IMR-90 (cell line): ENCODE measurements around the gene LIPG. TPM values are rescaled to one million over a fixed set of nuclear protein-coding genes. Genes with fewer than 3 reads are reported as not detected.

Source experiments
- ATAC-seq: fragments of 200-7000 bp; cut with Tn5 transposase; 2 replicates; pipeline ENCODE4 v1.9.1; 2020; ENCODE audit warnings: low read depth, mild to moderate bottlenecking, moderate library complexity
- BruUV-seq: library from RNA; stranded (reverse); fragments of 400-500 nt; replicated peaks from 2 replicates; lab custom pipeline; 2021; lab: Mats Ljungman, UMichigan
- CTCF ChIA-PET: fragments of 300-600 bp; formaldehyde crosslinking; extraction: SDS; loops from one replicate; lab custom pipeline; 2021; ENCODE audit warnings: antibody characterized with exemption; lab: Yijun Ruan, JAX
- POLR2A ChIA-PET: fragments of 300-600 bp; sonication (Branson Sonifier 250); formaldehyde crosslinking; loops from one replicate; lab custom pipeline; 2022; ENCODE audit warnings: antibody characterized with exemption; ENCODE audit not compliant: unreplicated experiment; lab: Charles Lee
- DNase-seq: peaks from one replicate; pipeline ENCODE4 v3.0.0; 2013
- H2AFZ ChIP-seq: replicated peaks from 2 replicates; pipeline ENCODE3; 2013; ENCODE audit warnings: low read length, mild to moderate bottlenecking; ENCODE audit not compliant: poor library complexity
- H2AK5ac ChIP-seq: 2 replicates; pipeline ENCODE4 v1.6.1; 2013; ENCODE audit warnings: low read depth, low read length, inconsistent platforms
- H2AK9ac ChIP-seq: replicated peaks from 2 replicates; pipeline ENCODE3; 2013; ENCODE audit warnings: mild to moderate bottlenecking, low read depth, low read length, moderate library complexity; ENCODE audit not compliant: poor library complexity
- H2BK120ac ChIP-seq: 2 replicates; pipeline ENCODE4 v1.6.1; 2013; ENCODE audit warnings: low read depth, low read length, inconsistent platforms
- H2BK15ac ChIP-seq: 3 replicates; pipeline ENCODE4 v1.6.1; 2013; ENCODE audit warnings: low read depth, low read length, inconsistent platforms
- H2BK20ac ChIP-seq: 2 replicates; pipeline ENCODE4 v1.6.1; 2013; ENCODE audit warnings: low read depth, mild to moderate bottlenecking, inconsistent platforms, low read length, moderate library complexity
- H2BK5ac ChIP-seq: 2 replicates; pipeline ENCODE4 v1.6.1; 2013; ENCODE audit warnings: mild to moderate bottlenecking, low read depth, low read length, inconsistent platforms; ENCODE audit not compliant: poor library complexity, severe bottlenecking
- H3K14ac ChIP-seq: replicated peaks from 2 replicates; pipeline ENCODE4 v1.6.1; 2013; ENCODE audit warnings: low read depth, low read length, inconsistent platforms
- H3K18ac ChIP-seq: 2 replicates; pipeline ENCODE4 v1.6.1; 2013; ENCODE audit warnings: low read depth, low read length, control low read depth
- H3K23ac ChIP-seq: 2 replicates; pipeline ENCODE4 v1.6.1; 2013; ENCODE audit warnings: low read depth, low read length, inconsistent platforms
- H3K27ac ChIP-seq: 2 replicates; pipeline ENCODE4 v1.5.1; 2013; ENCODE audit warnings: mild to moderate bottlenecking, control low read depth, low read length; ENCODE audit not compliant: insufficient read depth
- H3K27me3 ChIP-seq: 2 replicates; pipeline ENCODE4 v1.6.1; 2013; ENCODE audit warnings: low read length; ENCODE audit not compliant: control insufficient read depth, insufficient read depth
- H3K36me3 ChIP-seq: 2 replicates; pipeline ENCODE4 v1.6.1; 2013; ENCODE audit warnings: low read length, mixed read lengths; ENCODE audit not compliant: control insufficient read depth, insufficient read depth
- H3K4ac ChIP-seq: 2 replicates; pipeline ENCODE4 v1.6.1; 2013; ENCODE audit warnings: low read depth, low read length, inconsistent platforms
- H3K4me1 ChIP-seq: 2 replicates; pipeline ENCODE4 v1.6.1; 2013; ENCODE audit warnings: low read length, mixed read lengths; ENCODE audit not compliant: control insufficient read depth, insufficient read depth
- H3K4me2 ChIP-seq: 2 replicates; pipeline ENCODE4 v1.6.1; 2013; ENCODE audit warnings: low read depth, mild to moderate bottlenecking, control low read depth, low read length, moderate library complexity
- H3K4me3 ChIP-seq: 2 replicates; pipeline ENCODE4 v1.5.1; 2013; ENCODE audit warnings: low read depth, mild to moderate bottlenecking, control low read depth, low read length, moderate library complexity; ENCODE audit not compliant: insufficient read depth
- H3K56ac ChIP-seq: 2 replicates; pipeline ENCODE4 v1.6.1; 2013; ENCODE audit warnings: low read length, inconsistent platforms; ENCODE audit not compliant: insufficient read depth; ENCODE audit errors: extremely low read depth
- H3K79me1 ChIP-seq, 2 experiments: 2 replicates each; pipeline ENCODE4 v1.6.1; 2013; ENCODE audit warnings: low read length in 2 of 2, inconsistent platforms in 1 of 2, low read depth in 1 of 2
- H3K9ac ChIP-seq: 2 replicates; pipeline ENCODE4 v1.6.1; 2013; ENCODE audit warnings: low read depth, low read length, control low read depth
- H3K9me1 ChIP-seq: 2 replicates; pipeline ENCODE4 v1.6.1; 2013; ENCODE audit warnings: low read length, inconsistent platforms; ENCODE audit not compliant: insufficient read depth
- H3K9me3 ChIP-seq: 2 replicates; pipeline ENCODE4 v1.6.1; 2013; ENCODE audit warnings: low read length; ENCODE audit not compliant: control insufficient read depth, insufficient read depth
- H4K20me1 ChIP-seq: 2 replicates; pipeline ENCODE4 v1.6.1; 2013; ENCODE audit warnings: low read length, inconsistent platforms; ENCODE audit not compliant: insufficient read depth
- H4K5ac ChIP-seq: 2 replicates; pipeline ENCODE4 v1.6.1; 2013; ENCODE audit warnings: mild to moderate bottlenecking, low read depth, low read length, control low read depth
- H4K8ac ChIP-seq, 2 experiments: 2 replicates each; pipeline ENCODE4 v1.6.1; 2013; ENCODE audit warnings: low read depth in 2 of 2, low read length in 2 of 2, control low read depth in 1 of 2, inconsistent platforms in 1 of 2
- H4K91ac ChIP-seq: 2 replicates; pipeline ENCODE4 v1.6.1; 2013; ENCODE audit warnings: low read depth, low read length, inconsistent platforms; ENCODE audit not compliant: insufficient read depth
- BHLHE40 ChIP-seq: fragments of 150-350 bp; IDR thresholded peaks from 2 replicates; pipeline ENCODE4 v1.6.1; 2016; ENCODE audit warnings: mild to moderate bottlenecking, low read depth, low read length
- CHD1 ChIP-seq: IDR thresholded peaks from 2 replicates; pipeline ENCODE4 v1.6.1; 2012; ENCODE audit warnings: low read depth, low read length, improper control_type of control experiment
- CTCF ChIP-seq: conservative IDR thresholded peaks from 2 replicates; pipeline ENCODE4 v1.5.1; 2012; ENCODE audit warnings: mild to moderate bottlenecking, low read depth, low read length, improper control_type of control experiment
- FOS ChIP-seq: fragments of 150-350 bp; IDR thresholded peaks from 2 replicates; pipeline ENCODE4 v1.6.1; 2016; ENCODE audit warnings: low read depth, low read length
- MAFK ChIP-seq: IDR thresholded peaks from 2 replicates; pipeline ENCODE4 v1.6.1; 2012; ENCODE audit warnings: low read depth, low read length, improper control_type of control experiment
- MAZ ChIP-seq: IDR thresholded peaks from 2 replicates; pipeline ENCODE4 v1.6.1; 2012; ENCODE audit warnings: low read depth, mild to moderate bottlenecking, low read length, improper control_type of control experiment, moderate library complexity, borderline replicate concordance
- MXI1 ChIP-seq: IDR thresholded peaks from 2 replicates; pipeline ENCODE4 v1.6.1; 2012; ENCODE audit warnings: low read depth, mild to moderate bottlenecking, low read length, moderate library complexity, borderline replicate concordance
- NFE2L2 ChIP-seq: fragments of 150-350 bp; IDR thresholded peaks from 2 replicates; pipeline ENCODE4 v1.6.1; 2016; ENCODE audit warnings: low read depth, mild to moderate bottlenecking, low read length
- RAD21 ChIP-seq: IDR thresholded peaks from 2 replicates; pipeline ENCODE4 v1.6.1; 2012; ENCODE audit warnings: low read length, improper control_type of control experiment
- RFX5 ChIP-seq: IDR thresholded peaks from 2 replicates; pipeline ENCODE4 v1.8.0; 2012; ENCODE audit warnings: low read depth, mild to moderate bottlenecking, low read length, moderate library complexity
- SMC3 ChIP-seq: fragments of 150-350 bp; IDR thresholded peaks from 2 replicates; pipeline ENCODE4 v1.6.1; 2016; ENCODE audit warnings: low read depth, mild to moderate bottlenecking, antibody characterized with exemption, low read length, moderate library complexity
- WGBS, 2 experiments: methylation state at CpG; one replicate each; pipeline versions ENCODE4 v1.1.5 to v1.1.7; 2013; ENCODE audit warnings: missing lambda C conversion rate in 2 of 2; ENCODE audit not compliant: insufficient read length in 1 of 2; ENCODE audit errors: extremely low coverage in 2 of 2; 5-methylcytosine and 5-hydroxymethylcytosine counted together
- dilution Hi-C: fragments of 300-500 bp; cut with HindIII; formaldehyde crosslinking; loops from one replicate; pipeline ENCODE4 v1.14.3; 2018; ENCODE audit warnings: low sequenced_read_pairs; ENCODE audit not compliant: unreplicated experiment
- in situ Hi-C: fragments of 300-500 bp; cut with MboI; formaldehyde crosslinking; loops from 3 replicates; pipeline ENCODE4 v1.14.3; 2019; ENCODE audit warnings: low sequenced_read_pairs, inconsistent platforms, mixed read lengths
- intact Hi-C: fragments of 100-400 bp; cut with micrococcal nuclease; formaldehyde crosslinking; loops from 2 replicates; pipeline ENCODE4 v1.10.0; 2022
- polyA plus RNA-seq, 3 experiments: library from polyadenylated mRNA; depleted of rRNA; stranded (reverse); fragments of >200 nt; gene quantifications; 2 replicates each; pipeline ENCODE4 v1.2.3, GENCODE V29; 2012; ENCODE audit warnings: low replicate concordance in 1 of 3
- total RNA-seq: library from RNA; depleted of rRNA; stranded (reverse); fragments of >200 nt; gene quantifications from 2 replicates; pipeline ENCODE4 v1.2.3, GENCODE V29; 2012

Gene LIPG
- total and polyA plus RNA-seq, 2 of the 4 experiments (the other 2 are of a cell fraction), result under 0.01 to 0.14 TPM

GRCh38 chr18:49580279-49580678, 18.4 kb downstream of the LIPG start:
- Histone ChIP-seq H3K23ac (no peak overlapping the region), H4K8ac (no peak overlapping the region), H2AK9ac (no peak overlapping the region), H4K91ac (no peak overlapping the region), H2AFZ (no peak overlapping the region), H3K14ac (no peak overlapping the region), H2BK20ac (no peak overlapping the region), H3K9me3 (no peaks in the 10 kb centered on the region), H2BK15ac (no peak overlapping the region), H3K27me3 (peaks cover 30% of the 10 kb centered on the region), H3K18ac (no peak overlapping the region), H3K4me1 (no peaks in the 10 kb centered on the region), H3K9ac (no peak overlapping the region), H3K79me1 (no peaks in the 10 kb centered on the region), H2BK120ac (no peak overlapping the region), H4K5ac (no peak overlapping the region), H3K56ac (no peak overlapping the region), H3K4me2 (no peak overlapping the region), H2BK5ac (no peak overlapping the region), H2AK5ac (no peak overlapping the region), H3K36me3 (no peaks in the 10 kb centered on the region), H3K4ac (no peak overlapping the region), H3K4me3 (no peak overlapping the region), H3K27ac (no peak overlapping the region), H4K20me1 (no peaks in the 10 kb centered on the region), H3K9me1 (no peaks in the 10 kb centered on the region)
- WGBS, 2 experiments, result no CpG with 5 or more reads among the region's 1 CpG
- dilution Hi-C loops (no loop called here), intact Hi-C loops (no loop called here), in situ Hi-C loops (no loop called here)
- no TSS peak for BruUV-seq
- TF ChIP-seq RAD21, result no peak
- no peak for TF ChIP-seq RFX5
- TF ChIP-seq CHD1, result no peak
- no peak for TF ChIP-seq MXI1
- TF ChIP-seq SMC3, result no peak
- TF ChIP-seq MAFK, result no peak
- no peak for TF ChIP-seq BHLHE40
- no peak for TF ChIP-seq FOS
- TF ChIP-seq CTCF, result no peak
- TF ChIP-seq MAZ, result no peak
- no peak for TF ChIP-seq NFE2L2
- ATAC-seq, result no peak
- no peak for DNase-seq
- ChIA-PET CTCF (no interaction called here), POLR2A (no interaction called here)
